ENCODE measurements around the gene CXCL10. TPM values are rescaled to one million over a fixed set of nuclear protein-coding genes. Genes with fewer than 3 reads are reported as not detected.

CXCL10 gene
- total and polyA plus RNA-seq, 10 of the 15 experiments (the other 5 are each of a cell fraction or from before 2014, with no cell fraction given), result 0.46 to 19.5 (median 2.6) TPM

- peak in 1 of 2 experiments; percentile 65; a peak in 1 of 4 replicates for TF ChIP-seq ETV6 (conservative IDR thresholded peaks at IDR 0.05 in 1 of 2, IDR thresholded peaks at IDR 0.05 in 1 of 2; ENCODE audit: borderline replicate concordance in 1 of 2, low read depth in 1 of 2)
- TF ChIP-seq NR2F1 (conservative IDR thresholded peaks at IDR 0.05), result peak; percentile 94
- peak; percentile 97 for TF ChIP-seq ZBED1 (IDR thresholded peaks at IDR 0.05; ENCODE audit: borderline replicate concordance)
- TF ChIP-seq MTA3 (IDR thresholded peaks at IDR 0.05; ENCODE audit: borderline replicate concordance, low read length), result peak; percentile 96
- TF ChIP-seq SREBF1 (IDR thresholded peaks at IDR 0.05; ENCODE audit: low read length), result peak; percentile 95
- no peak for TF ChIP-seq ZNF384 (IDR thresholded peaks at IDR 0.05; ENCODE audit: borderline replicate concordance, low read depth, low read length)
- 0 out of 2 replicates have a peak, but pooled peaks have one; percentile 20 for TF ChIP-seq TARDBP (IDR thresholded peaks at IDR 0.05; ENCODE audit: borderline replicate concordance)
- peak; percentile 84; the same call in 1 of the 2 replicates for TF ChIP-seq CBX5 (IDR thresholded peaks at IDR 0.05; ENCODE audit: low read depth)
- TF ChIP-seq RELB (IDR thresholded peaks at IDR 0.05; ENCODE audit: low read depth), result peak; percentile 43; the same call in 1 of the 2 replicates
- TF ChIP-seq EED (IDR thresholded peaks at IDR 0.05; ENCODE audit: low read depth), result 0 out of 2 replicates have a peak, but pooled peaks have one; percentile 37
- TF ChIP-seq GABPA (IDR thresholded peaks at IDR 0.05; ENCODE audit: low read depth), result peak; percentile 82
- peak; percentile 72 for TF ChIP-seq MEF2B (IDR thresholded peaks at IDR 0.05; ENCODE audit: partially characterized antibody, poor library complexity, severe bottlenecking)
- no peak for TF ChIP-seq NFYB (IDR thresholded peaks at IDR 0.05; ENCODE audit: insufficient read depth, low read depth, low read length)
- peak; percentile 53; the same call in 1 of the 3 replicates for TF ChIP-seq POU2F2 (IDR thresholded peaks at IDR 0.05; ENCODE audit: borderline replicate concordance, low read depth, low read length)
- TF ChIP-seq CBFB (IDR thresholded peaks at IDR 0.05; ENCODE audit: low read depth), result 0 out of 2 replicates have a peak, but pooled peaks have one; percentile 33
- TF ChIP-seq BCL11A (IDR thresholded peaks at IDR 0.05; ENCODE audit: low read depth, low read length), result peak; percentile 70; the same call in 1 of the 2 replicates
- TF ChIP-seq EP300 (IDR thresholded peaks at IDR 0.05; ENCODE audit: borderline replicate concordance in 1 of 2, control insufficient read depth in 1 of 2, low read depth in 2 of 2, low read length in 2 of 2), result peak; percentile 29 to 71; a peak in 2 of 4 replicates
- peak in 1 of 2 experiments; percentile 70; a peak in 1 of 4 replicates for TF ChIP-seq SRF (IDR thresholded peaks at IDR 0.05; ENCODE audit: low read depth in 2 of 2, low read length in 2 of 2)
- TF ChIP-seq NFIC (IDR thresholded peaks at IDR 0.05; ENCODE audit: low read depth, low read length), result peak; percentile 100
- TF ChIP-seq IRF4 (IDR thresholded peaks at IDR 0.05; ENCODE audit: low read depth, low read length), result peak; percentile 90
- peak; percentile 95 for TF ChIP-seq MEF2A (IDR thresholded peaks at IDR 0.05; ENCODE audit: insufficient read depth, low read depth, low read length)
- peak; percentile 65; the same call in 1 of the 2 replicates for TF ChIP-seq TBL1XR1 (IDR thresholded peaks at IDR 0.05; ENCODE audit: low read depth, low read length)
- TF ChIP-seq IKZF1 (conservative IDR thresholded peaks at IDR 0.05), result peak; percentile 64
- no peak for TF ChIP-seq POLR2A (IDR thresholded peaks at IDR 0.05; ENCODE audit: low read depth, low read length)
- TF ChIP-seq TCF3 (IDR thresholded peaks at IDR 0.05; ENCODE audit: borderline replicate concordance, insufficient read depth, low read depth, low read length), result 0 out of 2 replicates have a peak, but pooled peaks have one; percentile 59
- TF ChIP-seq BCL3 (IDR thresholded peaks at IDR 0.05; ENCODE audit: borderline replicate concordance, insufficient read depth, low read depth, low read length, poor library complexity, severe bottlenecking), result peak; percentile 84
- TF ChIP-seq ZNF207 (IDR thresholded peaks at IDR 0.05; ENCODE audit: borderline replicate concordance), result no peak
- no peak for TF ChIP-seq ZSCAN29 (IDR thresholded peaks at IDR 0.05)
Measured at GRCh38 chr4:76058302-76058701, 35.0 kb upstream of the CXCL10 start (continued).

Data from GM12878 (cell line).